ENCODE measurements around the gene PPHLN1. TPM values are rescaled to one million over a fixed set of nuclear protein-coding genes. Genes with fewer than 3 reads are reported as not detected.

Gene PPHLN1
- total RNA-seq, 2 donors from 2014 or later: 36.8 to 39.7 TPM

DNA sequence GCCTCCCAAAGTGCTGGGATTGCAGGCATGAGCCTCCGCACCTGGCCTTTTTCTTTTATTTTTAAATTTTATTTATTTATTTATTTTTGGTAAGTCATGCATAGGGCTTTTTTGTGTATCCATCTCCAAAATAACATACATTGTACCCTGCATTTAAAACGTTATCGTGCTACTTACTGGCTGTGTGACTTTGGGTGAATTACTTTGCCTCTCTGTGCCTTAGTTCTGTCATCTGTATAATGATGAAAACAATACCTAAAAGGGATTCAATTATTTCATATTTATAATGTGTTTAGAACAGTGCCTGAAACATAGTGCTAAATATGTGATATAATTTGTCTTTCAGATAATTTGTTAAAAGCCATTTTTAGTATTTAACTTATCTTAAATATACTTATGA lies 19.7 kb upstream of the PPHLN1 start:
- H3K27me3 ChIP-seq: no peaks in the 10 kb centered on the region
- DNase-seq: no peak
- no peak overlapping the region for H3K9ac ChIP-seq (ENCODE audit: low read depth in 2 of 2, low read length in 2 of 2)
- H3K27ac ChIP-seq: no peak overlapping the region
- intact Hi-C loops (cut with DNase I): no loop called here
- no peaks in the 10 kb centered on the region for H3K4me1 ChIP-seq
- TF ChIP-seq, protein P1, sequence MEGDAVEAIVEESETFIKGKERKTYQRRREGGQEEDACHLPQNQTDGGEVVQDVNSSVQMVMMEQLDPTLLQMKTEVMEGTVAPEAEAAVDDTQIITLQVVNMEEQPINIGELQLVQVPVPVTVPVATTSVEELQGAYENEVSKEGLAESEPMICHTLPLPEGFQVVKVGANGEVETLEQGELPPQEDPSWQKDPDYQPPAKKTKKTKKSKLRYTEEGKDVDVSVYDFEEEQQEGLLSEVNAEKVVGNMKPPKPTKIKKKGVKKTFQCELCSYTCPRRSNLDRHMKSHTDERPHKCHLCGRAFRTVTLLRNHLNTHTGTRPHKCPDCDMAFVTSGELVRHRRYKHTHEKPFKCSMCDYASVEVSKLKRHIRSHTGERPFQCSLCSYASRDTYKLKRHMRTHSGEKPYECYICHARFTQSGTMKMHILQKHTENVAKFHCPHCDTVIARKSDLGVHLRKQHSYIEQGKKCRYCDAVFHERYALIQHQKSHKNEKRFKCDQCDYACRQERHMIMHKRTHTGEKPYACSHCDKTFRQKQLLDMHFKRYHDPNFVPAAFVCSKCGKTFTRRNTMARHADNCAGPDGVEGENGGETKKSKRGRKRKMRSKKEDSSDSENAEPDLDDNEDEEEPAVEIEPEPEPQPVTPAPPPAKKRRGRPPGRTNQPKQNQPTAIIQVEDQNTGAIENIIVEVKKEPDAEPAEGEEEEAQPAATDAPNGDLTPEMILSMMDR (IDR thresholded peaks at IDR 0.05): no peak
- no peaks in the 10 kb centered on the region for H3K36me3 ChIP-seq
- H3K9me3 ChIP-seq: no peaks in the 10 kb centered on the region
- H3K4me3 ChIP-seq: no peak overlapping the region

DNA sequence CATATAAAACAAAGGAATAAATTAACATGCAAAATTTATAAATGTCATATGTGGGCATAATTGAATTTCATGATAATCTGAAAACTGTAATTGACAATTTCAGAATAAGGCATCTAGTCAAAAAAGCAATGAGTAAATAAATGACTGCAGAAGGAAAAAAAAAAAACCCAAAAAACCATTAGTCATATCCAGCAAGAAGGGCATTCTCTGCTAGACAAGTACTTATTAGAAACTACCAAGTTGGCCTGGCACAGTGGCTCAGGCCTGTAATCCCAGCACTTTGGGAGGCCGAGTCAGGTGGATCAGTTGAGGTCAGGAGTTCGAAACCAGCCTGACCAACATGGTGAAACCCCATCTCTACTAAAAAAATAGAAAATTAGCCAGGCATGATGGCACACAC lies 17.6 kb upstream of the PPHLN1 start:
- H3K27ac ChIP-seq: no peak overlapping the region
- no peaks in the 10 kb centered on the region for H3K27me3 ChIP-seq
- TF ChIP-seq, protein P1 (IDR thresholded peaks at IDR 0.05): no peak
- no peak for DNase-seq
- no peak overlapping the region for H3K4me3 ChIP-seq
- intact Hi-C loops (cut with DNase I): no loop called here
- no peaks in the 10 kb centered on the region for H3K36me3 ChIP-seq
- H3K4me1 ChIP-seq: no peaks in the 10 kb centered on the region
- H3K9ac ChIP-seq (ENCODE audit: low read depth in 2 of 2, low read length in 2 of 2): no peak overlapping the region
- H3K9me3 ChIP-seq: no peaks in the 10 kb centered on the region

DNA sequence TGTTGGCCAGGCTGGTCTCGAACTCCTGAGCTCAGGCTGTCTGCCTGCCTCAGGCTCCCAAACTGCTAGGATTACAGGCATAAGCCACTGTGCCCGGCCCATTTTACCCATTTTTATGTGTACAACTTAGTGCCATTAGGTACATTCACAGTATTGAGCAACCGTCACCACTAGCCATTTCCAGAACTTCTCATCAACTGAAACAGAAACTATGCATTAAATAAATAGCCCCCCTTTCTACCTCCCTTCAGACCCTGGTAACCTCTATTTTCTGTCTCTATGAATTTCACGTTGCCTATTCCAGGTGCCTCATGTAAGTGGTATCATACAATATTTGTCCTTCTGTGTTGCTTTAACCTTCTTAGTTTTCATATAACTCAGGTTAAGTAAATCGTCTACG lies 16.0 kb upstream of the PPHLN1 start:
- DNase-seq: no peak
- TF ChIP-seq, protein P1 (IDR thresholded peaks at IDR 0.05): no peak

DNA sequence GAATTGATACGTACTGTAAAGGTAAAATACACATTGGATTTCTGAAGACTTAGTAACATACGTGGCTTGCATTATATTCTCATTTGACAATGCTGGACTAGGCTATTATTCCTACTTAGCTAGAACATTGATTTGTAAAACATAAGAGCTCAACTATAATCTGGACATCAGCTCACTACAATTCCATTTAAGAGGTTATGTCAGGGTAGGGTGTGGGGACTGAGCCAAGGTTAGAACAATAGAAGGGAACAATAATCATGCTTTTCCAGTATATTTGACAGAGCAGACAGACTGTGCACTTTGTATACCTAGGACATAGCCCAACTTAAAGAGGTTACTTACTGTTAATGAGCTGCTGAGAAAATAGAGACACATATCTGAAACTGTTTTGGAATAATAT lies 10.9 kb upstream of the PPHLN1 start:
- no peak overlapping the region for H3K9ac ChIP-seq (ENCODE audit: low read depth in 2 of 2, low read length in 2 of 2)
- no peak overlapping the region for H3K4me3 ChIP-seq
- TF ChIP-seq, protein P1 (IDR thresholded peaks at IDR 0.05): no peak
- no peak overlapping the region for H3K27ac ChIP-seq
- no peaks in the 10 kb centered on the region for H3K4me1 ChIP-seq
- no peaks in the 10 kb centered on the region for H3K9me3 ChIP-seq
- H3K27me3 ChIP-seq: no peaks in the 10 kb centered on the region
- H3K36me3 ChIP-seq: no peaks in the 10 kb centered on the region
- intact Hi-C loops (cut with DNase I): no loop called here
- no peak for DNase-seq

More for the DNA sequence above, 16.0 kb upstream of the PPHLN1 start:
- Histone ChIP-seq H3K9ac (ENCODE audit: low read depth in 2 of 2, low read length in 2 of 2) (no peak overlapping the region), H3K27me3 (no peaks in the 10 kb centered on the region), H3K4me3 (no peak overlapping the region), H3K36me3 (no peaks in the 10 kb centered on the region), H3K27ac (no peak overlapping the region), H3K9me3 (no peaks in the 10 kb centered on the region), H3K4me1 (no peaks in the 10 kb centered on the region)
- intact Hi-C loops (cut with DNase I): no loop called here

DNA sequence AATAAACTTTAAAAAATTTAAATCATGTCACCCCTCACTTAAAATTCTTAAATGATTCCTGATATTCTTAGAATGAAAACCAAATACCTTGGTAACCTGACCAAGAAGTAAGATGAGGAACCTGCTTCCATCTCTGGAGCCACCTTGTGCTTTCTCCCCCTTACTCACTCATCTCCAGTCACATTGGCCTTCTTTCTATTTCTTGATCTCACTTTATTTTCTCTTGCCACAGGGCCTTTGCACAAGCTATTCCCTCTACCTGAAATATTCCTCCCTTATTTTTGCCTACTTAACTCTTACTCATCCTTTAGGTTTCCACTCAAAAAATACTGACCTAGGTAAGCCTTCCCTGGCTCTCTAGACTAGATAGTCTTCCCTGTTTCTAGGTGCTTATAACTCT lies 5.2 kb upstream of the PPHLN1 start:
- Histone ChIP-seq H3K4me3 (no peak overlapping the region), H3K9ac (ENCODE audit: low read depth in 2 of 2, low read length in 2 of 2) (no peak overlapping the region), H3K36me3 (no peaks in the 10 kb centered on the region), H3K9me3 (no peaks in the 10 kb centered on the region), H3K27ac (no peak overlapping the region), H3K4me1 (no peaks in the 10 kb centered on the region), H3K27me3 (no peaks in the 10 kb centered on the region)
- intact Hi-C loops (cut with DNase I): no loop called here
- no peak for DNase-seq
- TF ChIP-seq, protein P1 (IDR thresholded peaks at IDR 0.05): no peak

DNA sequence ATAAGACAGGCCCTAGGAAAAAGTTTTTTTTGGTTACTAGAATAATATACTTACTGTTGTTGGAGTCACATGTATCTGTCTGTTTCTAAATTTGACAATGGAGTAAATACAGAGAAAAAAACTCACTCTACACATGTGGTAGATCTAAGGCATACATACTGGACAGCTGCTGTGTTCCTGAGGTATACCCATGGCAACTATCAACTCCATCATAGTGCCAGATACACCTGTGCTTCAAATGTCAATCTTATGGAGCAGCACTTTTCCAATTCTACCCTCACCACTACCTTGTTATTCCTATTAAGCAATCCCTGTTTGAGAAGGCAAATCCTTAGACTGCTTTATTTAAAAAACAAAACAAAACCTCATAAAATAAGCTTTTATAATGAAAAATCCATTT lies 3.4 kb upstream of the PPHLN1 start:
- Histone ChIP-seq H3K9ac (ENCODE audit: low read depth in 2 of 2, low read length in 2 of 2) (no peak overlapping the region), H3K27me3 (no peaks in the 10 kb centered on the region), H3K4me1 (peaks cover 5% of the 10 kb centered on the region), H3K9me3 (no peaks in the 10 kb centered on the region), H3K4me3 (no peak overlapping the region), H3K27ac (no peak overlapping the region), H3K36me3 (no peaks in the 10 kb centered on the region)
- no peak for DNase-seq
- TF ChIP-seq, protein P1 (IDR thresholded peaks at IDR 0.05): no peak
- intact Hi-C loops (cut with DNase I): no loop called here

Data from colonic mucosa (tissue), 4 donors.